Uterus (tissue), 4 donors: ENCODE data around the gene CNPPD1. TPM values are rescaled to one million over a fixed set of nuclear protein-coding genes. Genes with fewer than 3 reads are reported as not detected.

ENCODE experiments used
- DNase-seq, 2 donors: peaks; one replicate each; pipeline ENCODE4 v3.0.0-alpha.2; 2019 to 2020
- H3K27ac ChIP-seq, 2 donors: fragments of 200-600 bp; sonication (generic); 1 replicate in 1 of 2; 2 replicates in 1 of 2; pipeline ENCODE4 v1.5.1; 2016 to 2018
- H3K27me3 ChIP-seq, 2 donors: fragments of 200-600 bp; sonication (generic); one replicate each; pipeline ENCODE4 v1.5.1; 2018 to 2019; ENCODE audit warnings: control low read depth in 1 of 2
- H3K36me3 ChIP-seq, 2 donors: fragments of 200-600 bp; sonication (generic); one replicate each; pipeline ENCODE4 v1.5.1; 2019; ENCODE audit warnings: control low read depth in 1 of 2
- H3K4me1 ChIP-seq, 2 donors: fragments of 200-600 bp; sonication (generic); one replicate each; pipeline ENCODE4 v1.5.1; 2018 to 2019; ENCODE audit warnings: control low read depth in 1 of 2
- H3K4me3 ChIP-seq, 2 donors: fragments of 200-600 bp; sonication (generic); 1 replicate in 1 of 2; 2 replicates in 1 of 2; pipeline ENCODE4 v1.5.1; 2018 to 2019; ENCODE audit warnings: mild to moderate bottlenecking in 1 of 2
- H3K9me3 ChIP-seq, 2 donors: fragments of 200-600 bp; sonication (generic); one replicate each; pipeline ENCODE4 v1.5.1; 2019; ENCODE audit warnings: control low read depth in 1 of 2
- CTCF ChIP-seq, 4 experiments: fragments of 200-600 bp in 2 of 4; fragments of 450-650 bp in 2 of 4; sonication (generic) in 2 of 4; IDR thresholded peaks; one replicate each; pipeline ENCODE4 v1.5.1; 2016 to 2019; ENCODE audit warnings: antibody characterized with exemption in 4 of 4, mild to moderate bottlenecking in 2 of 4, moderate library complexity in 1 of 4
- POLR2A ChIP-seq, 2 donors: fragments of 450-650 bp; IDR thresholded peaks; one replicate each; pipeline ENCODE4 v1.6.1; 2016; ENCODE audit warnings: antibody characterized with exemption in 2 of 2, mild to moderate bottlenecking in 1 of 2, moderate library complexity in 1 of 2
- intact Hi-C: fragments of 100-400 bp; cut with DNase I; formaldehyde crosslinking; loops from one replicate; pipeline ENCODE4 v1.15.1; 2023; ENCODE audit warnings: low total_unique reads
- total RNA-seq, 4 donors: library from RNA; depleted of rRNA in 3 of 4; stranded (reverse); fragments of >200 nt in 3 of 4; gene quantifications; one replicate each; pipeline versions ENCODE4 v1.1.0 to v1.2.4, GENCODE V29; 2014 to 2023
- donor health status: DM: yes; HTN: yes; CAD: no.

Gene CNPPD1
- total RNA-seq, 4 donors from 2014 or later = 3.1 to 56.2 (median 35.8) TPM

- Histone ChIP-seq H3K27me3 (no peaks in the 10 kb centered on the region), H3K9me3 (no peaks in the 10 kb centered on the region), H3K27ac (no peak overlapping the region), H3K4me1 (peaks cover 0 to 4% of the 10 kb centered on the region in 2 donors), H3K36me3 (no peaks in the 10 kb centered on the region), H3K4me3 (no peak overlapping the region)
- TF ChIP-seq CTCF (IDR thresholded peaks at IDR 0.05) = no peak
- DNase-seq = no peak
- intact Hi-C loops = no loop called here
Measured at GRCh38 chr2:219128396-219128795, 48.3 kb downstream of the CNPPD1 start.

DNA sequence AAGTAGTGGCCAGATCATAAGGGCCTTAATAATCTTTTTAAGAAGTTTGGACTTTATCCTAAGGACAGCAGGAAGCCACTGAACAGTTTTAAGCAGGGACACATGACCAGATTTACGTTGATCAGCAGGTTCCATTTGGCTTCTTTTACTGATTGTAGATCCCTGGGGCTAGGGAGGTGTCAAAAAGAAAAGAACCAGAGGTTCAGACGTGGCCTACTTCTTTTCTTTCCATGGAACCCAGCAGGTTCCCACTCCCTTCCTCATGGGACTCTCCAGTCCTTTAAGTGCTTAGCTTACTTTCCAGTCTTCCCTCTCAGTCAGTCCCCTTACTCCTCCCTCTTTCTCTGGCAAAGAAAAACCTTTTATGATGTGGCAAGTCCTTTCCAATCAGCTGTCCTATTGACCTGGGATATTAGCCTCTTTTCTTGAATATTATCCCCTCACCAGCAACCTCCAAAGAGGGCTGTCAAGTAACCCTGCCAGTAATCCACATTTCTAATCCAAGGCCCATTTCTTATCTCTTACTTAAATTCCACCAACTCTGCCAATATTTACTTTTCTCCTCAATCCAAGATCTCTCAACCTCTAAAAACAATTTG lies 49.6 kb downstream of the CNPPD1 start:
- intact Hi-C loops = no loop called here
- no peak overlapping the region for H3K27ac ChIP-seq
- peaks cover 0 to 4% of the 10 kb centered on the region in 2 donors for H3K4me1 ChIP-seq

DNA sequence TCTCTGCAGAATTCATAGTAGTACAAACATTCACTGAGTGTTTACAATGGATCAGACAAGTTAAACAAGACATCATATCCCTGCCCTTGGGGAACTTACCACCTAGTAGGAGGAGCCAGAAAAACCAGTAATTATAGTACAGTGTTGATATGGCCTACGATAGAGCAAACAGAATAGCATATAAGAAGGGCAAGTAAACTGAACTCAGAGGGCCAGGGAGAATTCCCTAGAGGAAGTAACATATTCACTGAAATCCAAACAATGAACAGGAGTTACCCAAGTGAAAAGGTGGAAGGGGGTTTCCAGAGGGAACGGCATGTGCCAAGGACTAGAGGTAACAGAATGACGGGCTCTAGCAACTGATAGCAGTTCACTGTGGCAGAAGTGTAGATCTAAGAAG lies 50.2 kb downstream of the CNPPD1 start:
- intact Hi-C loops = no loop called here
- TF ChIP-seq POLR2A (IDR thresholded peaks at IDR 0.05) = no peak
- TF ChIP-seq CTCF (IDR thresholded peaks at IDR 0.05) = no peak
- no peaks in the 10 kb centered on the region for H3K27me3 ChIP-seq
- H3K4me3 ChIP-seq = no peak overlapping the region
- no peak overlapping the region for H3K27ac ChIP-seq
- no peak for DNase-seq
- H3K36me3 ChIP-seq = no peaks in the 10 kb centered on the region
- peaks cover 0 to 4% of the 10 kb centered on the region in 2 donors for H3K4me1 ChIP-seq
- H3K9me3 ChIP-seq = no peaks in the 10 kb centered on the region

More for the DNA sequence above, 49.6 kb downstream of the CNPPD1 start:
- H3K9me3 ChIP-seq = no peaks in the 10 kb centered on the region
- no peak for DNase-seq
- H3K36me3 ChIP-seq = no peaks in the 10 kb centered on the region
- H3K27me3 ChIP-seq = no peaks in the 10 kb centered on the region
- no peak overlapping the region for H3K4me3 ChIP-seq
- TF ChIP-seq POLR2A (IDR thresholded peaks at IDR 0.05) (no peak), CTCF (IDR thresholded peaks at IDR 0.05) (no peak)

GRCh38 chr2:219125886-219126270 lies 50.8 kb downstream of the CNPPD1 start:
- H3K27me3 ChIP-seq = no peaks in the 10 kb centered on the region

More at GRCh38 chr2:219125886-219126270, 50.8 kb downstream of the CNPPD1 start:
- Histone ChIP-seq H3K4me1 (peaks cover 0 to 4% of the 10 kb centered on the region in 2 donors), H3K4me3 (no peak overlapping the region), H3K27ac (no peak overlapping the region), H3K9me3 (no peaks in the 10 kb centered on the region), H3K36me3 (no peaks in the 10 kb centered on the region)
- TF ChIP-seq POLR2A (IDR thresholded peaks at IDR 0.05) = no peak
- no peak for TF ChIP-seq CTCF (IDR thresholded peaks at IDR 0.05)
- DNase-seq = no peak
- intact Hi-C loops = no loop called here
